Measurements from ENCODE around the gene TPM1. TPM values are rescaled to one million over a fixed set of nuclear protein-coding genes. Genes with fewer than 3 reads are reported as not detected.

The TPM1 gene
- total and polyA plus RNA-seq, 2 of the 4 experiments (the other 2 are of a cell fraction), result 661 to 1,623 TPM

GRCh38 chr15:63035977-63036376 is 6.6 kb upstream of the TPM1 start:
- Histone ChIP-seq H3K4me2 (ENCODE audit: low read depth, low read length) (no peak overlapping the region), H3K79me1 (ENCODE audit: low read depth in 1 of 2, low read length in 2 of 2) (peaks cover 1 to 7% of the 10 kb centered on the region in 2 experiments; a peak in 3 of 4 replicates), H3K4me3 (ENCODE audit: insufficient read depth, low read depth, low read length) (no peak overlapping the region), H2BK20ac (ENCODE audit: low read depth, low read length) (no peak overlapping the region), H3K23ac (ENCODE audit: low read depth, low read length) (no peak overlapping the region), H2AK9ac (replicated peaks; ENCODE audit: low read depth, low read length, poor library complexity) (no peak overlapping the region), H3K9me1 (ENCODE audit: insufficient read depth, low read length) (no peaks in the 10 kb centered on the region), H3K9ac (ENCODE audit: low read depth, low read length) (no peak overlapping the region), H2BK15ac (ENCODE audit: low read depth, low read length) (no peak overlapping the region), H3K9me3 (ENCODE audit: control insufficient read depth, insufficient read depth, low read length) (no peaks in the 10 kb centered on the region), H4K8ac (ENCODE audit: low read depth in 2 of 2, low read length in 2 of 2) (no peak overlapping the region), H3K27ac (ENCODE audit: insufficient read depth, low read length) (no peak overlapping the region), H3K14ac (replicated peaks; ENCODE audit: low read depth, low read length) (no peak overlapping the region), H3K4me1 (ENCODE audit: control insufficient read depth, insufficient read depth, low read length) (no peaks in the 10 kb centered on the region), H2AFZ (replicated peaks; ENCODE audit: low read length, poor library complexity) (no peak overlapping the region), H4K5ac (ENCODE audit: low read depth, low read length) (no peak overlapping the region), H2AK5ac (ENCODE audit: low read depth, low read length) (no peak overlapping the region), H3K4ac (ENCODE audit: low read depth, low read length) (no peak overlapping the region), H3K18ac (ENCODE audit: low read depth, low read length) (no peak overlapping the region), H4K91ac (ENCODE audit: insufficient read depth, low read depth, low read length) (no peak overlapping the region), H3K27me3 (ENCODE audit: control insufficient read depth, insufficient read depth, low read length) (no peaks in the 10 kb centered on the region), H2BK120ac (ENCODE audit: low read depth, low read length) (no peak overlapping the region), H3K36me3 (ENCODE audit: control insufficient read depth, insufficient read depth, low read length) (no peaks in the 10 kb centered on the region), H4K20me1 (ENCODE audit: insufficient read depth, low read length) (no peaks in the 10 kb centered on the region), H2BK5ac (ENCODE audit: low read depth, low read length, poor library complexity, severe bottlenecking) (no peak overlapping the region), H3K56ac (ENCODE audit: extremely low read depth, insufficient read depth, low read length) (no peak overlapping the region)
- dilution Hi-C loops (cut with HindIII; ENCODE audit: low sequenced_read_pairs, unreplicated experiment), result no loop called here
- intact Hi-C loops (cut with micrococcal nuclease), result no loop called here
- BruUV-seq (replicated peaks), result no TSS peak
- TF ChIP-seq USF2 (IDR thresholded peaks at IDR 0.05; ENCODE audit: low read depth, low read length) (no peak), MAZ (IDR thresholded peaks at IDR 0.05; ENCODE audit: borderline replicate concordance, low read depth, low read length) (no peak), CEBPB (IDR thresholded peaks at IDR 0.05; ENCODE audit: low read depth, low read length) (no peak), RFX5 (IDR thresholded peaks at IDR 0.05; ENCODE audit: low read depth, low read length) (no peak), ELK1 (IDR thresholded peaks at IDR 0.05; ENCODE audit: borderline replicate concordance, low read depth, low read length) (no peak), FOS (IDR thresholded peaks at IDR 0.05; ENCODE audit: low read depth, low read length) (no peak), MXI1 (IDR thresholded peaks at IDR 0.05; ENCODE audit: borderline replicate concordance, low read depth, low read length) (no peak), SMC3 (IDR thresholded peaks at IDR 0.05; ENCODE audit: low read depth, low read length) (no peak), RCOR1 (IDR thresholded peaks at IDR 0.05; ENCODE audit: insufficient replicate concordance, low read length) (no peak), MAFK (IDR thresholded peaks at IDR 0.05; ENCODE audit: low read depth, low read length) (no peak), CHD1 (IDR thresholded peaks at IDR 0.05; ENCODE audit: low read depth, low read length) (no peak), BHLHE40 (IDR thresholded peaks at IDR 0.05; ENCODE audit: low read depth, low read length) (no peak)
- ATAC-seq (ENCODE audit: low read depth) (no peak; the same call in 1 of the 2 replicates), DNase-seq (no peak)
- POLR2A ChIA-PET (ENCODE audit: unreplicated experiment), result no interaction called here
- CTCF ChIA-PET, result no interaction called here
- 50% methylated on average over 2 of the region's 4 CpGs; no CpG with 5 or more reads in 1 of the 2 experiments for WGBS, 2 experiments (ENCODE audit: extremely low coverage in 2 of 2, insufficient read length in 1 of 2)
- in situ Hi-C loops (cut with MboI; ENCODE audit: low sequenced_read_pairs), result no loop called here
